Measurements from ENCODE around the gene PLCH1.

GRCh38 chr3:155744010-155744625 lies 753 bp downstream of the PLCH1 start:
- no peak for TF ChIP-seq CTCF (IDR thresholded peaks at IDR 0.05)
- no peak for TF ChIP-seq POLR2A (IDR thresholded peaks at IDR 0.05)
- no peak for TF ChIP-seq POLR2AphosphoS5 (IDR thresholded peaks at IDR 0.05)
